Measurements from ENCODE around the gene FAM83G. TPM values are rescaled to one million over a fixed set of nuclear protein-coding genes. Genes with fewer than 3 reads are reported as not detected.

The FAM83G gene
- total RNA-seq, 1 donor from 2014 or later: 48.7 TPM

DNA sequence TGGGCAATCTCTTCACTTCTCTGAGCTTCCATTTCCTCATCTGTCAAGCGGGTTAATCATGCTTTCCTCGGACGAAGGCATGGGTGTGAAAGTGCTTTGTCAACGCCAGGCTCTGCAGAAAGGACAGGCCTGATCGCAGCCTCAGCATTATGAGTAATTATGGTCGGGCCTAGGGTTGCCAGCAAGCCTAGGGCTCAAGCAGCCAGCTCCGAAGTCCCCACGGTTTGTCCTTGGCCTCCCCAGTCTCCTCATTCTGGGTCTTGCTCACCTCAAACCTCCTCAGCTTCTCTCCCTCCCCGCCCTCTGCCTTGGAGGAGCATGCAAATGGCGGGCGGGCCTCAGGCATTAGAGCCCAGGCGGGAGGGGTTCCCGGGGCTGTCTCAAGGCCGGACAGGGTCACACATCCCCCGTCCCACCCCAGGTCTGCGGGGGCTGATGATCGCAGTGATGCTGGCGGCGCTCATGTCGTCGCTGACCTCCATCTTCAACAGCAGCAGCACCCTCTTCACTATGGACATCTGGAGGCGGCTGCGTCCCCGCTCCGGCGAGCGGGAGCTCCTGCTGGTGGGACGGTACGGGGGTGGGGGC, 10.2 kb upstream of the FAM83G start:
- no peak for DNase-seq (ENCODE audit: low read depth)
- Histone ChIP-seq H3K27me3 (ENCODE audit: control insufficient read depth, insufficient read depth, low read length) (peaks cover 13% of the 10 kb centered on the region), H3K36me3 (ENCODE audit: control insufficient read depth, insufficient read depth, low read length) (no peaks in the 10 kb centered on the region), H3K4me3 (ENCODE audit: low read depth, low read length) (no peak overlapping the region)
- no peak for TF ChIP-seq CTCF (IDR thresholded peaks at IDR 0.05; ENCODE audit: insufficient read depth, low read length, poor library complexity, severe bottlenecking)

DNA sequence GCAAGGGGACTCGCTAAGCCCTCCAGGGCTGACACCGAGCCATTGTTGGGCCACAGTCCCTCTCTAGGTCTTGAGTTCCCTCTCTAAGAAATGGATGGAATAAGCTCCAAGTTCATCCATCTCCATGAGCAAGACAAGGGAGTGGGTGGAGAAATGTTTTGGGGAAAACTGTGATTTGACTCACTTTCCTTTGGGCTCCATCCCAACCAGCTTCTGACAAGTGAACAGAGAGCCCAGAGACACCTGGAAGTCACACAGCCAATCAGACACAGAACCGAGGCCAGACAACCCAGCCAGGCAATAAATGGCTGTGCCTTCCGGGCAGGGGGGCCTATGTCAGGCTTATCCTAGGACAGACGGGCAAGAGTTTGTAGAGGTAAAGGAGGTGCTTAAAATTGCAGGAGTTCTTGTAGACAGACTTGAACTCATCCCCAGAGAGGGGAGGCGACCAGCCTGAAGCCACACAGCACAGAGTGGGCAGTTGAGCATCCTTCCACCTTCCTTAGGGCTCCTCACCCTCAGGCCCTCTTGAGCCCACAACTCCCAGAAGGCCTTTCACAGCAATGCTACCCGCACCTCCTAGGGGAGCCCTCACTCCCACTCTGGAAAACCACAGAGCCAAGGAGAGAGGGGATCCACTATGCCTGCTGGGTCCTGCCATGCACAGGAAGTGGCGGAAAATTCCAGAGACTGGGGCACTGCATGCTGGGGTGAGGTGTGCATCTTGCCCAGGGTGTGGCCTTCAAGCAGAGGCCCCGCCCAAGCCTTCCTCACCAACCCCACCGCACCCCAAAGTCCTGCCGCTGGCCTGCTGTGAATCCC, 9.5 kb upstream of the FAM83G start:
- no peak for TF ChIP-seq CTCF (IDR thresholded peaks at IDR 0.05; ENCODE audit: insufficient read depth, low read length, poor library complexity, severe bottlenecking)
- no peaks in the 10 kb centered on the region for H3K36me3 ChIP-seq (ENCODE audit: control insufficient read depth, insufficient read depth, low read length)
- no peak for DNase-seq (ENCODE audit: low read depth)
- no peak overlapping the region for H3K4me3 ChIP-seq (ENCODE audit: low read depth, low read length)
- peaks cover 7% of the 10 kb centered on the region for H3K27me3 ChIP-seq (ENCODE audit: control insufficient read depth, insufficient read depth, low read length)

DNA sequence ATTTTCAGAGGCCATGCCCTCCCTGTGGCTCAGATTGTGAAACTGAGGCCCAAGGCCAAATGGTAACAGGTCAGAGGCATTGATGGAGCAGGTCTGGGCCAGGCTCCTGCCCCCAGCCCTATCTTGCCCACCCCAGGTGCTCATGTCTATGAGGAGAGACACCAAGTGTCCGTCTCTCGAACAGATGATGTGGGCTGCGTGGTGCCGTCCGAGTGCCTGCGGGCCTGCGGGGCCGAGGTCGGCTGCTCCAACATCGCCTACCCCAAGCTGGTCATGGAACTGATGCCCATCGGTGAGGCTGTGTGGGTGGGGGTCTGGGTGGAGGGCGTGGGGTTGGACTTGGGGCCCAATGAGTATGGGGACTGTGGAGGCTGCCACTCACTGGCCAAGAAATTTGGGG, 8.7 kb upstream of the FAM83G start:
- DNase-seq (ENCODE audit: low read depth): no peak
- peaks cover 6% of the 10 kb centered on the region for H3K27me3 ChIP-seq (ENCODE audit: control insufficient read depth, insufficient read depth, low read length)
- H3K36me3 ChIP-seq (ENCODE audit: control insufficient read depth, insufficient read depth, low read length): no peaks in the 10 kb centered on the region
- no peak for TF ChIP-seq CTCF (IDR thresholded peaks at IDR 0.05; ENCODE audit: insufficient read depth, low read length, poor library complexity, severe bottlenecking)
- no peak overlapping the region for H3K4me3 ChIP-seq (ENCODE audit: low read depth, low read length)

GRCh38 chr17:19012171-19013080, 7.9 kb upstream of the FAM83G start:
- no peak for TF ChIP-seq CTCF (IDR thresholded peaks at IDR 0.05; ENCODE audit: insufficient read depth, low read length, poor library complexity, severe bottlenecking)
- no peak for DNase-seq (ENCODE audit: low read depth)
- Histone ChIP-seq H3K27me3 (ENCODE audit: control insufficient read depth, insufficient read depth, low read length) (peaks cover 3% of the 10 kb centered on the region), H3K4me3 (ENCODE audit: low read depth, low read length) (no peak overlapping the region), H3K36me3 (ENCODE audit: control insufficient read depth, insufficient read depth, low read length) (no peaks in the 10 kb centered on the region)

GRCh38 chr17:19011581-19011980, 7.0 kb upstream of the FAM83G start:
- no peak for TF ChIP-seq CTCF (IDR thresholded peaks at IDR 0.05; ENCODE audit: insufficient read depth, low read length, poor library complexity, severe bottlenecking)
- Histone ChIP-seq H3K27me3 (ENCODE audit: control insufficient read depth, insufficient read depth, low read length) (peaks cover 2% of the 10 kb centered on the region), H3K36me3 (ENCODE audit: control insufficient read depth, insufficient read depth, low read length) (no peaks in the 10 kb centered on the region), H3K4me3 (ENCODE audit: low read depth, low read length) (no peak overlapping the region)
- no peak for DNase-seq (ENCODE audit: low read depth)
